GM18873 (cell line): ENCODE results near the gene PARD3.

Experiments used
- ATAC-seq: cut with Tn5 transposase; IDR thresholded peaks from one replicate; pipeline ENCODE4 v1.9.1; 2021; ENCODE audit warnings: mild to moderate bottlenecking, moderate library complexity, moderate number of reproducible peaks; ENCODE audit not compliant: unreplicated experiment, low FRiP score

Gene PARD3

GRCh38 chr10:34343764-34344163, 471.3 kb downstream of the PARD3 start:
- no peak for ATAC-seq

GRCh38 chr10:34341473-34341872, 473.6 kb downstream of the PARD3 start:
- no peak for ATAC-seq

GRCh38 chr10:34340934-34341333, 474.2 kb downstream of the PARD3 start:
- ATAC-seq, result no peak

GRCh38 chr10:34339816-34340553, 475.1 kb downstream of the PARD3 start:
- no peak for ATAC-seq

GRCh38 chr10:34337917-34338316, 477.2 kb downstream of the PARD3 start:
- ATAC-seq, result no peak

GRCh38 chr10:34335960-34336690, 479.0 kb downstream of the PARD3 start:
- ATAC-seq, result no peak

- no peak for ATAC-seq
These were observed 480.2 kb downstream of the PARD3 start for GRCh38 chr10:34334908-34335307.

GRCh38 chr10:34333513-34333912, 481.6 kb downstream of the PARD3 start:
- no peak for ATAC-seq

GRCh38 chr10:34327184-34327583, 487.9 kb downstream of the PARD3 start:
- ATAC-seq, result no peak

- no peak for ATAC-seq
These were observed 491.9 kb downstream of the PARD3 start for GRCh38 chr10:34323192-34323591.

GRCh38 chr10:34320265-34320664, 494.8 kb downstream of the PARD3 start:
- no peak for ATAC-seq

- ATAC-seq, result no peak
These were observed 495.8 kb downstream of the PARD3 start for GRCh38 chr10:34319197-34319846.

- no peak for ATAC-seq
These were observed 498.9 kb downstream of the PARD3 start for GRCh38 chr10:34316154-34316553.

GRCh38 chr10:34314457-34314856, 500.6 kb downstream of the PARD3 start:
- ATAC-seq, result no peak

GRCh38 chr10:34313888-34314287, 501.2 kb downstream of the PARD3 start:
- ATAC-seq, result no peak

GRCh38 chr10:34313353-34313752, 501.7 kb downstream of the PARD3 start:
- ATAC-seq, result no peak

- no peak for ATAC-seq
These were observed 503.4 kb downstream of the PARD3 start for GRCh38 chr10:34311679-34312078.

- ATAC-seq, result no peak
These were observed 504.9 kb downstream of the PARD3 start for GRCh38 chr10:34310234-34310633.

GRCh38 chr10:34305189-34305588, 509.9 kb downstream of the PARD3 start:
- ATAC-seq, result no peak

GRCh38 chr10:34303022-34303421, 512.1 kb downstream of the PARD3 start:
- ATAC-seq, result no peak

GRCh38 chr10:34299105-34299611, 515.9 kb downstream of the PARD3 start:
- ATAC-seq, result no peak
